NCI-H187 treated with DMSO at 0.1 percent for 48 hours (cell line): ENCODE measurements around the gene B9D2.
A peak's percentile ranks its signal among the peaks of the same experiment; 100 is the strongest.
"Not testable (repeated sequence)": the region's sequence is repeated elsewhere in the genome, so short reads cannot be mapped to it uniquely, and the experiment has no call there.

ENCODE experiments used
- DNase-seq: peaks from one replicate; lab custom pipeline; 2025; lab: John Stamatoyannopoulos, UW

Gene B9D2

DNA sequence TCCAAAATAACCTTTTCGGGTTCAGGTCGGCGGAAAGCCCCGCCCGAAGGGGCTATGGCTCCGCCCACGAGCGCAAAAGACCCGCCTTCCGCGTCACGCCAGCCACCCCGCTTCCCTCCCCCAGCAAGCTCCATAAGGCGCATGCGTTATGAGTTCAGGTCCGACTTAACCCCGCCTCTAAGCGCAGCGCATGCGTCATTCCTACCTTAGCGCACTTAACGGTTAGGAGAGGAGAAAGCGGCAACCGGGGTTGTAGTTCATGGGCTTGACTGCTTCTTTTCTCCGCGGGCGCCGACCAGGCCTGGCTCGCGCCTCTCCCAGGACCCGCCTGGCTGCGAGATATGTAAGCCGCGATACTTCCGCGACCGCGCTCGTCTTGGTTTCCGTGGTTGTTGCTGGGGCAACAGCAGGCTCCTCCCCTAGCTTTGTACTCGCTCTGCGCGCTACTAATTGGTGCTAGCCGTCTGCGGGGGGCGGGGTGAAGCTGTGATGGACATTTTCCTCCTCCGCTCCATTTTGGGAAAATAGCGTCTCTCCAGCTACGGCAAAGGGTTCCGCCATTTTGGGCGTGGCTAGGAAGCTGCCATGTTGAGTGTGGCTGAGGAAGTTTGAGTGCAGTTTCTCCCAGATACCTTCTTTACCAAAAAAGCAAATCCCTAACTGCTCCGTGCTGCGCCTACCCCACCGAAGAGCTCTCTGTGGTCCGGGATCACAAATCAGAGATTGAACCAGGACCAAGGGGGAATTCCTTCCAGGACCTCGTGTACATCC, at the start of gene B9D2:
Gene B9D2 (minus strand): TSS at position 397 of the 771 bp plus-strand sequence. CDS start 630 bp downstream, outside the sequence.
- peak; percentile 94 for DNase-seq

DNA sequence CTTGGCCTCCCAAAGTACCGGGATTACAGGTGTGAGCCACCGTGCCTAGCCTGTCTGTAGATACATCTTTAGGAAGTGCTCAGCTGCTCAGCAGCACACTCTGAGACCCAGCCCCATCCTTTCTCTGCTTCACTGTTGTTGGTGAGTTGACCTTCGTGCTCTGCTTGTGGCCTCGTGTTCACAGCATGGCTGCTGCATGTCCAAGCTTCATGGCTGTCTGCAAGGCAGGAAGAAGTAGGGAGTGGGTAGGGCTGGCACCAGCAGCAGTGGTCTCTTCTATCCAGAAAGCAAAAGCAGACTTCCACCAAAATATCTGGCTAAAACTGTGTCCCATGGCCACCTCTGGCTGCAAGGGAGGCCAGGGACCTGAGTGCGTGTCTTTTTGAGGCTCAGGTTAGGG, 49.0 kb upstream of the B9D2 start:
- DNase-seq = no peak

DNA sequence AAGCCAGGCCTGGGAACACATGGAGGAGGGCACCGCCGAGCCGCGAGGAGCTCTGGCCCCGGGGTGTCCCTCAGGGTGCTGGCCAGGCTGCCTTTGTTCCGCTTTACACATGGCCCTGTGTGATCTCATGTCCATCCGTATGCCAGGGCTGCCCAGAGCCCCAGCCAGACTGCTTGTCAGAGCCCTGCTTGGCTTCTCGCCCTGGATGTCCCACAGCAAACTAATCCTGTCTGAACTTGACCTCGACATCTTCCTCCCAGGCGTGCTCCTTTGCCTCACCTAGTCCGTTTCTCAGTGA, 48.0 kb upstream of the B9D2 start:
- DNase-seq = no peak

GRCh38 chr19:41411100-41411967, 47.4 kb upstream of the B9D2 start:
- DNase-seq = no peak

DNA sequence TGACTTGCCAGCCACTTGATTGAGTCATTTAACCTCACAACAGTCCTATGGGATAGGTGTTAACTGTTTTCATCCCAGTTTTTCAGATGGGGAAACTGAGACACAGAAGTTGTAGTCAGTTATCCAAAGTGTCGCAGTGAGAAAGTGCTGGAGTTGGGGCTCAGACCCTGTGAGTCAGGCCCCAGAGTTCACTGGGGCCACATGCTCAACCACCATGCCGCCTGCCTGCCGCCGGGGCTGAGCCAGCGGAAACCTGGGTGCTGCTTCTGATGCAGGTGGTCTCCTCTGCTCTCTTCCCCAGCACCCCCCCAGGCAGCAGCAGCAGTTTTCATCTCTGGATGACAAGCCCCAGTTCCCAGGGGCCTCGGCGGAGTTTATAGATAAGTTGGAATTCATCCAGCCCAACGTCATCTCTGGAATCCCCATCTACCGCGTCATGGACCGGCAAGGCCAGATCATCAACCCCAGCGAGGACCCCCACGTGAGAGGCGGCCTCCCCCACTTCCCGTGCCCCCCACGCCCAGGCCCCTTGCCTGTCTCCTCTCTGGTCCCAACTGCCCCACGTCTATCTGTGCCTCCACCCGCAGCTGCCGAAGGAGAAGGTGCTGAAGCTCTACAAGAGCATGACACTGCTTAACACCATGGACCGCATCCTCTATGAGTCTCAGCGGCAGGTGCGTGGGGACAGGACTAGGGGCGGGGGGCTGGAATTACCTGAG, 46.5 kb upstream of the B9D2 start:
- no peak for DNase-seq

DNA sequence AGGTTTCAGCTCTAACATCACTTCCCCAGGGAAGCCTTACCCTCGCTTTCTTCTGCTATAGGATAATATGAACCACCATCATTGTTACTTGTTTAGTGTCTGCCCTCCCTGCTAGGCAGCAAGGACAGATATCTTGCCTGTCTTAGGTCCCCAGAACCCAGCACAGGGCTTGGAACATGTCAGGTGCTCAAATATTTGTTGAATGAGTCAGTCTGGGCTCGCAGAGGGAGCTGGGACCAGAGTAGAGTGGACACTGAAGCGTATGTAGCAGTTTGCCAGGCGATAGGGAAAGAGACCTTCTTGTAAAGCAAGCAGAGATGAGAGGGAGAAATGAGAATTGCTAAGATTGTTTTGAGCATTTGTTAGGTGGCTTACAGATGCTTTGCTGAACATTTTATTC, 45.3 kb upstream of the B9D2 start:
- no peak for DNase-seq

DNA sequence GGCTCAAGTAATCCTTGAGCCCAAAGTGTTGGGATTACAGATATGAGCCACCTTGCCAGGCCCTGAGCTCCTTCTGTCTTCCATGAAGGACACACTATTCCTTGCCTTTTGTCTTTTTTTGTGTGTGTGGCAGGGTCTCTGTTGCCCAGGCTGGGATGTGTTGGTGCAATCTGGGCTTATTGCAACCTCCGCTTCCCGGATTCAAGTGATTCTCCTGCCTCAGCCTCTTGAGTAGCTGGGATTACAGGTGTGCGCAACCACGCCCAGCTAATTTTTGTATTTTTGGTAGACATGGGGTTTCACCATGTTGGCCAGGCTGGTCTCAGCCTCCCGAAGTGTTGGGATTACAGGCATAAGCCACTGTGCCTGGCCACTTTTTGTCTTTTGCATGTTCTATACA, 44.9 kb upstream of the B9D2 start:
- DNase-seq = not testable (repeated sequence)

DNA sequence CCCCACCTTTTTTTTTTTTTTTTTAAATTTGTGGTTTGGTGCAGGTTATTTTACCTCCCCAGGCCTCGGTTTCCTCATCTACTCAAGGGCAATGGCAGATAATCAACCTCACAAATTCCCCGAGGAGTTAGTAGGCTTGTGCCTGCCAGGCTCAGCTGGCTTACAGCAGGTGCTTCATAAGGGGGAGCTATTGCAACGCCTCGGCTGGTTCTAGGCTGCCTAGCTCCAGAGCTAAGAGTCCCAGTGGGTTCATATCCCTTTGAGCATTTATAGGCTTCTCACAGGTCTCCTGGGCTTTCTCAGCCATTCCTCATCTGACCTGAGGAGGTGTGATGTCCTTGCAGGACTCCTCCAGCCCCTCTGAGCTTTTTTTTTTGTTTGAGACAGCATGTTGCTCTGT, 44.3 kb upstream of the B9D2 start:
- DNase-seq = no peak

DNA sequence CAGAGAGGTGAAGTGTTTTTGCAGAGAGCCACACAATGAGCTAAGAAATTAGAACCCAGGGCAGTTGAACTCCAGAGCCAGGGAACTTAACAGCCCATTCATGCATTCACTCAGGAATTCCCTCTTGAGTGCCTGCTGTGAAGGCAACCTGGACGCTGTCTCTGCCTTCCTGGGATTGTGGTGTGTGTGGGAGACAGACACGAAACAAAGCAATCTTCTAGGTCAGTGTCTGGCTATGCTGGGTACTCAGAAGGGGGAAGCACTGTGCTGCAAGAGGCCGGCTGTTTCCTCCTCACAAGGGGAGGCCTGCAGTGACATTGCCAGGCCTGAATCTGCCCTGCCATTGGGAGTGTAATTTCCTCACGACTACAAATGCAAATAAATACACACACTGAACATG, 43.3 kb upstream of the B9D2 start:
- no peak for DNase-seq

- no peak for DNase-seq
Measured at GRCh38 chr19:41405776-41406175, 41.8 kb upstream of the B9D2 start.

DNA sequence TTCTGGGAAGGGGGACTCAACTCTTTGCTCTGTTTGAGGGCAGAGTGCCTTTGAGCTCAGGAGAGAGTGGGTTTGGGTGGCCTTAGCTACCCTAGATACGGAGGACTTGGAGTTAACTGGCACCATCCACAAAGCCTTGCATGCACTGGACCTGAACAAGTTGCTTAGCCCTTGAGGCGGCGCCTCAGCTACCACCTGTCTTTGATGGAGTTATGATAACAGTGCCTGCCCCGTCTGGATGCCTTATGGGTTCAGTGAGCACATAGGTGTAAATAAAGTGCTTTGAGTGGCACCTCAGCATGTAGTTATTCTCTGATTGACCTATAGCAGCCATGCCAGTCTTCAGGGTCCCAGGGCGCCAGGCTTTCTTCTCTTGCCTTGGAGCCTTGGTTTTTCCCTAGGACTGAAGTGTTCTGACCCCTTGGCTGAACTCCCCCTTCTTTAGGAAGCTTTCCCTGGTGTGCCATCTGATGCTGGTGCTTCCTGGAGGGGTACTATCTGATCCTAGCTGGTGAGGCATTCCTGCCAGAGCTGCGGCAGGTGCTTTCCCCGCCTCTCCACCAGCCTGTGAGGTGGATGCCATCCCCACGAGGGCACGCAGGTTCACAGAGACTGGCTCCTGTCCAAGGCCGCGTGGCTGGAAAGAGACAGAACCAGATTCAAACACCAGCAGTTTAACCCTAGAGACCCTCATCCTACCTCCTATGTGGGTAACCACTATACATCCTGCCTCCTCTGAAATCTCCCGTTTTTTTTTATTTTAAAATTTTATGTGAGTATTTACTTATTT, 39.4 kb upstream of the B9D2 start:
- DNase-seq = no peak

DNA sequence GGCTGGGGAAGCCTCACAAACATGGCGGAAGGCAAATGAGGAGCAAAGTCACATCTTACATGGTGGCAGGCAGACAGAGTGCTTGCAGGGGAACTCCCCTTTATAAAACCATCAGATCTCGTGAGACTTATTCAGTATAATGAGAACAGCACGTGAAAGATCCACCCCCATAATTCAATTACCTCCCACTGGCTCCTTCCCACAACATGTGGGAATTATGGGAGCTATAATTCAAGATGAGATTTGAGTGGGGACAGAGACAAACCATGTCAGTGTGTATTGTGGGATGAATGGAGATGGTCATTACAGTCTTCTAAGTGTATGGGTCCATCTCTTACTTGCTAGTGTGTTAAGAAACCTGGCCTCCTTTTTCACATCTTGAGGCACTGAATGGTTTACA, 38.1 kb upstream of the B9D2 start:
- no peak for DNase-seq

- no peak for DNase-seq
Measured at GRCh38 chr19:41401483-41401882, 37.5 kb upstream of the B9D2 start.

GRCh38 chr19:41399525-41399924, 35.6 kb upstream of the B9D2 start:
- no peak for DNase-seq

GRCh38 chr19:41399091-41399490, 35.1 kb upstream of the B9D2 start:
- DNase-seq = no peak

GRCh38 chr19:41398598-41398997, 34.6 kb upstream of the B9D2 start:
- no peak for DNase-seq

GRCh38 chr19:41398050-41398418, 34.1 kb upstream of the B9D2 start:
- no peak for DNase-seq

DNA sequence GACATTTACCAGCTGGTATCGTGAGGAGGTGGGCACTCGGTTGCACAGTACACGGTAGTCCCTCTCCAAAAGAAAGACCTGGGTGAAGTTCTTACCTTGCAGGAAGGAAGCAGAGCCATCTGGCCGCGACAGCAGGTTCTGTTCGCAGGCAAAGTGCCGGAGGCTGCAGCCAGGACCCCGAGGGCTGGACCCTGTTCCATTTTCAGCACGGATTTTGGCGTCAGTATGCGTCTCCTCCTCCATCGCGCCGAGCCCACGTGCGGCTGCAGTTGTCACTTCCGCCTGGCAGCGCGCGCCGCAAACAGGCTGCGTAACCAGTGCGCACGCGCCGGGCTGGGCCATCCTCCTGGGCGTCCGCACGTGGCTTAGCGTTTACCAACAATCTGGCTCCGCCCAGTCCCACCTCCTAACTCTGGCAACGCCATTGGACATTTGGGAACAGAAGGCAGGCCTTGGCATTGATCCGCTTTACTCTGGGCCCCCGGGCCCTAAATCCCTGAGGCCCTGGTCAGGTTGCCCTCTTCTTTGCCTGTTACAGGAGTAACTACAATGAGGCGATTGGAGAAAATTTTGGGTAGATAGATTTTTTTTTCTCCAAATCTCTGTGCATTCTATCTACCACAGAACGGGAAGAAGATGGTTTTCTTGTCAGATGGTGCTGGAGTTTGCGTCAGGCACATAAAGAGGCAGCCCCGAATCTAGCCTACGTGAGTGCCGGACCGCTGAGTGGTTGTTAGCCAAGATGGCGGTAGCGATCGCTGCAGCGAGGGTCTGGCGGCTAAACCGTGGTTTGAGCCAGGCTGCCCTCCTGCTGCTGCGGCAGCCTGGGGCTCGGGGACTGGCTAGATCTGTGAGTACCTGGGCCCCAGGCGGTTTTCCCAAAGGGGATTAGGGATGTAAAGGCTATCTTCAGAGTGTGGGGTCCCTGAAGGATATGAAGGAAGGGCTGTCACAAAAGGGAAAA, 33.4 kb upstream of the B9D2 start, which contains the start of the genes BCKDHA and EXOSC5:
Gene BCKDHA (plus strand): TSS at position 733 of the 964 bp plus-strand sequence. CDS start 10 bp downstream, at position 743.
Gene EXOSC5 (minus strand): TSS at position 274 of the 964 bp plus-strand sequence. CDS start 31 bp downstream, at position 243.
- peak; percentile 99 for DNase-seq

- DNase-seq = no peak
Measured at GRCh38 chr19:41395355-41395754, 31.4 kb upstream of the B9D2 start.

- DNase-seq = no peak
Measured at GRCh38 chr19:41392775-41393174, 28.8 kb upstream of the B9D2 start.

DNA sequence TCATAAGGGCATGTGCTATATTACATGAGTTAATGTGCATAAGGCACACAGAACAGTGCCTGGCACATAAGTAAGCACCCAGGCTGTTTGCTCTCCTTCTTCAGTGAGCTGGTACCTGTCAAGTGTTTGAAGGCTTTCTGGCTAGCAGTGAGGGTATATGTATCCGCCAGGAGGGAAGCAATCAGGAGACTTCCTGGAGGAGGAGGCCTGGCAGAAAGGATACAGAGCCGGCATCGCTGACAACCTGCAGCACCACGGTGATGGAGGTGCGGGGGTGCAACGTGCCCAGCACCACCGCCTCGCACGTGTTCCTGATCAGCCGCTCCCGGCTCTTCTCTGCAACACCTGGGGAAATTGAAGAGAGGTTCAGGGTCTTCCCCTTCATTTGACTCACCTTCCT, 27.7 kb upstream of the B9D2 start:
- DNase-seq = no peak
